Panc1 (cell line): Measurements from ENCODE around the gene KLF6.

ENCODE experiments used
- POLR2AphosphoS5 ChIP-seq: IDR thresholded peaks from 2 replicates; pipeline ENCODE4 v1.6.1; 2012; ENCODE audit warnings: mild to moderate bottlenecking, low read depth, low read length, moderate library complexity
- TCF7L2 ChIP-seq: IDR thresholded peaks from 2 replicates; pipeline ENCODE4 v1.6.1; 2011; ENCODE audit warnings: mild to moderate bottlenecking, low read depth, low read length, inconsistent platforms
- TF ChIP-seq, protein P1 (sequence below): fragments of 450-650 bp; IDR thresholded peaks from 2 replicates; pipeline ENCODE4 v1.5.1; 2017; ENCODE audit warnings: mild to moderate bottlenecking
- TF ChIP-seq, protein P2 (sequence below), 2 experiments: IDR thresholded peaks; 2 replicates each; pipeline ENCODE4 v1.6.1; 2011 to 2012; ENCODE audit warnings: low read depth in 2 of 2, control low read depth in 1 of 2, low read length in 1 of 2, mild to moderate bottlenecking in 1 of 2, moderate library complexity in 1 of 2; ENCODE audit not compliant: insufficient read depth in 1 of 2

DNA sequence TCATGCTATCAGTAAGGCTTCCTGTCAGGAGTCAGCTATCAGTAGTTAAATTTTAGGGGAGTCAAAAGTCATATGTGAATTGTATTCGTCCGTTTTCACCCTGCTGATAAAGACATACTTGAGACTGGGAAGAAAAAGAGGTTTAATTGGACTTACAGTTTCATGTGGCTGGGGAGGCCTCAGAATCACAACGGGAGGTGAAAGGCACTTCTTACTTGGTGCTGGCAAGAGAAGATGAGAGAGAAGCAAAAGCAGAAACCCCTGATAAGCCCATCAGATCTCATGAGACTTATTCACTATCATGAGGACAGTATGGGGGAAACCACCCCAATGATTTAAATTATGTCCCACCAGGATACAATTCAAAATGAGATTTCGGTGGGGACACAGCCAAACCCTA, 47.1 kb downstream of the KLF6 start:
- TF ChIP-seq TCF7L2 (no peak), POLR2AphosphoS5 (no peak)
- TF ChIP-seq, protein P1, sequence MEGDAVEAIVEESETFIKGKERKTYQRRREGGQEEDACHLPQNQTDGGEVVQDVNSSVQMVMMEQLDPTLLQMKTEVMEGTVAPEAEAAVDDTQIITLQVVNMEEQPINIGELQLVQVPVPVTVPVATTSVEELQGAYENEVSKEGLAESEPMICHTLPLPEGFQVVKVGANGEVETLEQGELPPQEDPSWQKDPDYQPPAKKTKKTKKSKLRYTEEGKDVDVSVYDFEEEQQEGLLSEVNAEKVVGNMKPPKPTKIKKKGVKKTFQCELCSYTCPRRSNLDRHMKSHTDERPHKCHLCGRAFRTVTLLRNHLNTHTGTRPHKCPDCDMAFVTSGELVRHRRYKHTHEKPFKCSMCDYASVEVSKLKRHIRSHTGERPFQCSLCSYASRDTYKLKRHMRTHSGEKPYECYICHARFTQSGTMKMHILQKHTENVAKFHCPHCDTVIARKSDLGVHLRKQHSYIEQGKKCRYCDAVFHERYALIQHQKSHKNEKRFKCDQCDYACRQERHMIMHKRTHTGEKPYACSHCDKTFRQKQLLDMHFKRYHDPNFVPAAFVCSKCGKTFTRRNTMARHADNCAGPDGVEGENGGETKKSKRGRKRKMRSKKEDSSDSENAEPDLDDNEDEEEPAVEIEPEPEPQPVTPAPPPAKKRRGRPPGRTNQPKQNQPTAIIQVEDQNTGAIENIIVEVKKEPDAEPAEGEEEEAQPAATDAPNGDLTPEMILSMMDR, result no peak
- TF ChIP-seq, protein P2, sequence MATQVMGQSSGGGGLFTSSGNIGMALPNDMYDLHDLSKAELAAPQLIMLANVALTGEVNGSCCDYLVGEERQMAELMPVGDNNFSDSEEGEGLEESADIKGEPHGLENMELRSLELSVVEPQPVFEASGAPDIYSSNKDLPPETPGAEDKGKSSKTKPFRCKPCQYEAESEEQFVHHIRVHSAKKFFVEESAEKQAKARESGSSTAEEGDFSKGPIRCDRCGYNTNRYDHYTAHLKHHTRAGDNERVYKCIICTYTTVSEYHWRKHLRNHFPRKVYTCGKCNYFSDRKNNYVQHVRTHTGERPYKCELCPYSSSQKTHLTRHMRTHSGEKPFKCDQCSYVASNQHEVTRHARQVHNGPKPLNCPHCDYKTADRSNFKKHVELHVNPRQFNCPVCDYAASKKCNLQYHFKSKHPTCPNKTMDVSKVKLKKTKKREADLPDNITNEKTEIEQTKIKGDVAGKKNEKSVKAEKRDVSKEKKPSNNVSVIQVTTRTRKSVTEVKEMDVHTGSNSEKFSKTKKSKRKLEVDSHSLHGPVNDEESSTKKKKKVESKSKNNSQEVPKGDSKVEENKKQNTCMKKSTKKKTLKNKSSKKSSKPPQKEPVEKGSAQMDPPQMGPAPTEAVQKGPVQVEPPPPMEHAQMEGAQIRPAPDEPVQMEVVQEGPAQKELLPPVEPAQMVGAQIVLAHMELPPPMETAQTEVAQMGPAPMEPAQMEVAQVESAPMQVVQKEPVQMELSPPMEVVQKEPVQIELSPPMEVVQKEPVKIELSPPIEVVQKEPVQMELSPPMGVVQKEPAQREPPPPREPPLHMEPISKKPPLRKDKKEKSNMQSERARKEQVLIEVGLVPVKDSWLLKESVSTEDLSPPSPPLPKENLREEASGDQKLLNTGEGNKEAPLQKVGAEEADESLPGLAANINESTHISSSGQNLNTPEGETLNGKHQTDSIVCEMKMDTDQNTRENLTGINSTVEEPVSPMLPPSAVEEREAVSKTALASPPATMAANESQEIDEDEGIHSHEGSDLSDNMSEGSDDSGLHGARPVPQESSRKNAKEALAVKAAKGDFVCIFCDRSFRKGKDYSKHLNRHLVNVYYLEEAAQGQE (IDR thresholded peaks at IDR 0.05; ENCODE audit: insufficient read depth in 1 of 2, low read depth in 2 of 2, low read length in 1 of 2), result no peak
